HG03558 (cell line): ENCODE measurements around the gene LRRC15.

ENCODE experiments used
- ATAC-seq: cut with Tn5 transposase; IDR thresholded peaks from one replicate; pipeline ENCODE4 v1.9.1; 2021; ENCODE audit warnings: moderate number of reproducible peaks; ENCODE audit not compliant: unreplicated experiment; ENCODE audit errors: extremely low read depth

LRRC15 gene

GRCh38 chr3:194369522-194370279, at the start of gene LRRC15:
LRRC15 (minus strand) TSS chr3:194369743; CDS start chr3:194361043, 8,700 bp downstream.
- no peak for ATAC-seq

- ATAC-seq: no peak
These were observed 49.1 kb upstream of the LRRC15 start for GRCh38 chr3:194418671-194419070.

DNA sequence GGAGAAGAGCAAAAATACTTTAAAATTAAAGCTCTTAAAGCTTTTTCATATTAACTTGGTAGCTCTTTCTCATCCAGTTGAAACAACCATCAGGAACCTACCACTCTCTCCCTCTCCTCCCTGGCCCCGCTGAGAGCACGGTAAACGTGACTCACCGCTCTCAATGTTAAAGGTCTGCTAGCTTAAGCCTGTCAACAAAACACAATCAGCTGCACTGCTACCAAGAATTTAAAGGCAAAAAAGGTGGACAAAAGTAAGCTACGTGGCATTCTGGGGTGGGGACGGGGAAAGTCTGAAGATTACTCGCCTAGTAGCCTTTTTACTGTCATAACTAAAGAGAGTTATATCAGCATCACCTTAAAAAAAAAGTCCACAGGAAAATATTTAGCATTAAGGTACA, 37.9 kb upstream of the LRRC15 start:
- no peak for ATAC-seq

- ATAC-seq: no peak
These were observed 36.2 kb upstream of the LRRC15 start for GRCh38 chr3:194405766-194406165.

DNA sequence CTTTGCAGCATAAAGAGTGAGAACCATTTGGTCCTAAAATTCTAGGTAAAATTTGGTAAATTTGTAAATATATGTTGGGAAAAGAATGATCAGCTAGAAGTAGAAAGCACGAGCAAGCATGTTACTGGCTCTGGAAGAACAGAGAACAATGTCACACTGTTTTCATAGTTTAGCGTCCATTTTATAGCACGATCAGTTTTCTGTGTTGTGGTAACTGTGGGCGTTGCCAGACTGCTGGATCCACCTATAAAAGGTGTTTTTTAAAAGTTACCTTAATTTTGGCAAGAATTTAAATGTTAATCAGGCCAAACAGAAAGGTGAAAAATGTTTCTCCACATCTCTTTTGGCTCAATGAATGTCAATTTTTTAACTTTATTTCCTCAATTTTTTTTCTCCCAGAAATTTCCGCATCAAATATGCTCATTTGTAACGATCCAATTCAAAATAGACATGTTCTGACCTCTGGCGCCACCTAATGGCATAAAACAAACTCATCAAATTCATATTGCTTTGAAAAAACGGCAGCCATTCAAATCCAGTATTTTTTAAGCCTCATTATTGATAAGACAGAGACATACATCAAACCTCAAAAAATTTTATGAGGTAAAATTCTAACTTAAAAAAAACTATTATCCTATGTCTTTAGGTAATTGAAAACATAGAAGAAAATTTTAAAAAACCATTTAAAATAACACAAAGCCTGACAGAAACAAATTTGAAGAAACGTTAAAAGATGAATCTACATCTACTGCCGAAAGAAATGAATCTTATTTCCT, 35.0 kb upstream of the LRRC15 start:
- no peak for ATAC-seq

DNA sequence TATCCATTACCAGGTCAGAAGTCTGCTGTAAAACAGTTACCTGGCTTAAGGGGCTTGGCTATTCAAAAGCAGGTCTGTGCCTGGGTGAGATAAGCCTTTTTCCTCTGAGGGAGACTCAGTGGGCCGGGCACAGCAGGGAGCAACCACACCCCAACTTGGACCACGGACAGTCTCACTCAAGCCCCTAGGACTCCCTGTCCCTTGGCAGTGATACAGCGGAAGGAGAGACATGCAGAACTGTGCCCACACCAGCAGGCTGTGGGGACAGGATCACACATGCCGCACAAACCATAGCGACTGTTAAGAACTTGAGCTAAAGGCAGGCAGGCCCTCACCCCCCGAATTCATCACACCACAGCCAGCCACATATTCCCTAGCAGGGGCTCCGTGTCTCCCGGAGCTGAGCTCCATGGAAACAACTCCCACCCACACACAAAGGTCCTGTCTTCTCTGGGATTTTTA, 32.4 kb upstream of the LRRC15 start:
- no peak for ATAC-seq

DNA sequence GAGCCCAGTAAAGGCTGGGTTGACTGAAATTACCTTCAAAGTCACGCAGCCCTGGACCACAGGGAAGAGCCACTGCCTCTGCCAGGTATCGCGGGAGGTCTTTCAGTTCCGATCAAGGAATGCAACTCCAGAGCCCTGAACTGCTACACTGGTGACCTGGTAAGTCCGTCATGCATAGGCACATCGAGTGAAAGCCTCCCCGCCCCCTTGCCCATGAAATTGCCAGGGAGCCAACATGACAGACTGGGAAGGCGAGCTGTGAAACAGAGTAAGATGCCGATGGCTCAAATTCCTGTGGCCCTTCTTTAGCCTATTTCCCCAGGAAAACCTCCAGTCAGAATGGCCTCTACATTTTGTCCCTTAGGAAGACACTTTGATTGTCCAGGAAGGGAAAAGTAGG, 31.8 kb upstream of the LRRC15 start:
- no peak for ATAC-seq

DNA sequence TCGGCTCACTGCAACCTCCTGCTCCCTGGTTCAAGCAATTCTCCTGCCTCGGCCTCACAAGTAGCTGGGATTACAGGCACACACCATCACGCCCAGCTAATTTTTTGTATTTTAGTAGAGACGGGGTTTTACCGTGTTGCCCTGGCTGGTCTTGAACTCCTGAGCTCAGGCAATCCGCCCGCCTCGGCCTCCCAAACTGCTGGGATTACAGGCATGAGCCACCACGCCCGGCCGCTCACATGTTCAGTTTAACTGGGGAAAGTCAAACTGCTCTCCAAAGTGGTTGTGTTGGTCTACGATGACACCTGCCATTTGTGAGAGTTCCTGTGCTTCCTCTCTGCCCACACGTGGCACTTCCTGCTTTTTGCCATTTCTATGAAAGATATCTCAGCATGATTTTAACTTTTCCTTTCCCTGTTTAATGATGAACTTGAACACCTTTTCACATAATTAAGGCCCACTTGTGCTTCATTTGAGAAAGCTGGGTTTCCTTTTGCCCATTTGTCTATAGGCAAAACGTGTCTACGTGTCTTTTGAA, 30.4 kb upstream of the LRRC15 start:
- no peak for ATAC-seq

- no peak for ATAC-seq
These were observed 29.6 kb upstream of the LRRC15 start, which contains the start of gene GP5 for GRCh38 chr3:194399166-194399565. GP5 (minus strand) TSS chr3:194399266; CDS start chr3:194398282, 984 bp downstream.

GRCh38 chr3:194397757-194398312, 28.3 kb upstream of the LRRC15 start:
- no peak for ATAC-seq

GRCh38 chr3:194396859-194397756, 27.6 kb upstream of the LRRC15 start:
- no peak for ATAC-seq

- no peak for ATAC-seq
These were observed 27.0 kb upstream of the LRRC15 start for GRCh38 chr3:194396539-194396858.

DNA sequence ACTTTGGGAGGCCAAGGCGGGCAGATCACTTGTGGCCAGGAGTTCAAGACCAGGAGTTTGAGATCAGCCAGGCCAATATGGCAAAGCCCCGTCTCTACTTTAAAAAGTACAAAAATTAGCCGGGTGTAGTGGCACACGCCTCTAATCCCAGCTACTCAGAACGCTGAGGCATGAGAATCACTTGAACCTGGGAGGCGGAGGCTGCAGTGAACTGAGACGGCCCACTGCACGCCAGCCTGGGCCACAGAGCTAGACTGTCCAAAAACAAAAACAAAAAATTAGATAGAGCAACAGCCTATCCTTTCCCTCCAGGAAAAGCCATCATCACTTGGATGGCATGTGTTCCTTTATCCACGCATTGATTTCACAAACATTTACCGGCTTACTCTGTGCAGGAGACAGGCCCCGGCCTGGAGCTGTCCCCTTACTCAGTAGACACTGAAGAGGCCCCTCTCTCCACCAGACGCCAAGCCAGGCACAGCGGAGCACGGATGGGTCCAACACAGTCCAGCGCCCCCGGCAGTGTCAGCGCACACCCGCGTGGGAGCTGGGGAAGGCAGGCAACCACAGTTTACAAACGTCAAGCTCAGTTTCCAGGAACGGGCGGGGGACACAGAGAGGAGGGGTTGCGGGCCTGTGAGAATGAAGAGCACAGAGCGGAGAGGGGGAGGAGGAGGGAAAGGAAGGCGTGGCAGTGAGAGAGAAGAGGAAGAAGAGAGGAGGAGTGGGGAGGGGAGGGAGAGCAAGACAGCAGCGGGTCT, 26.4 kb upstream of the LRRC15 start:
- no peak for ATAC-seq

DNA sequence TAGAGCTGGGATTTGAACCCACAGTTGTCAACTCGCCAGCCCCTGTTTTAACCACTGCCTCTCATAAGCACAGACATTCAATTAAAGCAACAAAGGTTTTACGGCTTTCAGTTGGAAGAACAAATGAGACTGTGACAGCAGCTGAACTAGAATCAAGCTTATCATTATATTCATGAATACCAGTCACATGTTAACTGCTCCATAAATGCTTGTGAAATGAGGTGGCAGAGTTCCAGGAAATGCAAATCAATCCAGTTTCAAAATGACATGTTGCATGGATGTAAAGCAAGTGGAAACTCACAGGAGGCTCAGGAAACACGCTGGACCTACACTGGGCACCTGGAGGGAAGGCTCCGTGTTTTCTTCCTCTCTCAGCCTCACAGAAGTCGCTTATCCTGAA, 25.7 kb upstream of the LRRC15 start:
- ATAC-seq: no peak

DNA sequence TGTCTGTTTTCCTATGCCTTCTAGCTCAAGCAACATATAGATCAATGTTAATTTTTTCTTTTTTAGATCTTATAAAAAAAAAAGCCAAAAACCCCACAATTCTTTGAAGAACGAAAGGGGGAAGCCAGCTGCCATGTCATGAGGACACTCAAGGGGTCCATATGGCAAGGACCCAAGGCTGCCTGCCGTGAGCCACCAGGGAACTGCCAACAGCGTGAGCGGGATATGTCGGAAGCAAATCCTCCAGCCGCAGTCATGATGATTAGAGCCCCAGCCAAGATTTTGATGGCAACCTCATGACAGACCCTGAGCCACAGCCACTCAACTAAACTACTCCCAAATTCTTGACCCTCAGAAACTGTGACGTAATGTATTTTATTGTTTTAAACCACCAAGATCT, 23.0 kb upstream of the LRRC15 start:
- ATAC-seq: no peak

DNA sequence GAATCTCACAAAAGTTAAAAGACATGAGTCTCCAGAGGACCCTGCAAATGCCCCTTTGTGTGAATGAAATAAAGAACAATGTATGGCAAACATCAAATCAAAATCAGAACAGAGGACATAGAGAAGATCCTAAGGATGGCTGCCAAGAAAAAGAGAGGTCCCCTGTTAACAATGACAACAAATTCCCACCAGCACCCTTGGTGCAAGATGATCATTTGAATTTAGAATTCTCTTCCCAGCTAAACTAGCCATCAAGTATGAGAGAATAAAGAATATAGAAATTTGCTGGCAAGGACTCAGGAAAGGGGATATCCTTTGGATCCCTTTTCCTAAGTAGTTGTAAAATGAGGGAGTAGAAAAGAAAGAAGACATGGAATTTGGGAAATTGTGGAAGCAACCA, 21.3 kb upstream of the LRRC15 start:
- no peak for ATAC-seq

DNA sequence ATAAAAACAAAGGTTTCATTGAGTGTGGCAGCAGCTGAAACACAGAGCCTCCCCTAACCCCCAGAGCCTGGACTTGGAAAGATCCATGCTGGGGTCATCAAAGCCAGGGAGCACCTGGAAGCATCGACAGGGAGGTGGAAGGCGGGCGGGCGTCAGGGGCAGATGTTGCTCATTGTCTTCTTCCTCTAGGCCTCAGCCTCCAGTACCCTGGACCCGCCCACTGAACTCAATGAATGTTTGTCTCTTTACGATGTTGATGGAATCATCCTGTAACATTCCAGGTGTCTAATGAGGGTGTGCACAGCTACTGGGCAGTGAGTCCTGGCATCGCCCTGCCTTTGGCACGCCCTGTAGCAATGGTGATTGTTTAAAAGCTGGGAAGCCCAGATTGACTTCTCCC, 19.7 kb upstream of the LRRC15 start:
- no peak for ATAC-seq

DNA sequence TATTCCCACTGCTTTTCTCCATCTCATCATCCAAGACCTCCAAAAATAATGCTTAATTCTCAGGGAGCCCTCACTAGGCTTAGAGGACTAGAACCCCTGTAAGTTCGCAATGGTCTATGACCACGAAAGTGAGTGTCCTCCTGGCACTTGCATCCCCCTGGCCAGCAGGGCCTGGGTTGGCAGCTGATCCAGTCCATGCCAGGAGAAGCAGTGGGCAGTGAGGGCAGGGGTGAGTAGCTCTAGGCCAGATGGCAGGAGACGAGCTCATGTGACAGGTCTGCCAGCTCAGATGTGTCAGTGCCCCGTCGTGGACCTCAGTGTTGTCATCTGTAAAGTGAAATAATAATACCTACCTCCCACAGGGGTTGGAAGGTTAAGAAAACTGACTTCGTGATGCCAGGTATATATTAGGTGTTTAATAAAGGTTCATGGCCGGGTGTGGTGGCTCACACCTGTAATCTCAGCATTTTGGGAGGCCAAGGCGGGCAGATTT, 18.4 kb upstream of the LRRC15 start:
- no peak for ATAC-seq

- ATAC-seq: no peak
These were observed 17.7 kb upstream of the LRRC15 start for GRCh38 chr3:194387276-194387675.
